Karpas-422 (cell line): Measurements from ENCODE around the gene REX1BD. TPM values are rescaled to one million over a fixed set of nuclear protein-coding genes. Genes with fewer than 3 reads are reported as not detected.
"Not testable (repeated sequence)": the region's sequence is repeated elsewhere in the genome, so short reads cannot be mapped to it uniquely, and the experiment has no call there.

Experiments used
- DNase-seq: peaks from one replicate; pipeline ENCODE4 v3.0.0-alpha.2; 2015
- H2AFZ ChIP-seq: fragments of 200-600 bp; sonication (generic); 2 replicates; pipeline ENCODE4 v1.6.1; 2014; ENCODE audit warnings: antibody characterized with exemption, low read length, mixed read lengths
- H3K27ac ChIP-seq: fragments of 200-600 bp; sonication (generic); 2 replicates; pipeline ENCODE4 v1.5.1; 2014; ENCODE audit warnings: mild to moderate bottlenecking, low read length, moderate library complexity
- H3K27me3 ChIP-seq: fragments of 200-600 bp; sonication (generic); 2 replicates; pipeline ENCODE4 v1.6.1; 2014; ENCODE audit warnings: low read length, mixed read lengths
- H3K36me3 ChIP-seq: fragments of 200-600 bp; sonication (generic); 2 replicates; pipeline ENCODE4 v1.6.1; 2014; ENCODE audit warnings: low read length, mixed read lengths; ENCODE audit not compliant: insufficient read depth
- H3K4me1 ChIP-seq: fragments of 200-600 bp; sonication (generic); 2 replicates; pipeline ENCODE4 v1.6.1; 2014; ENCODE audit warnings: mild to moderate bottlenecking, low read length, mixed read lengths
- H3K4me2 ChIP-seq: fragments of 200-600 bp; sonication (generic); 2 replicates; pipeline ENCODE4 v1.6.1; 2014; ENCODE audit warnings: low read length, low read depth, mild to moderate bottlenecking; ENCODE audit not compliant: poor library complexity, severe bottlenecking
- H3K4me3 ChIP-seq: fragments of 200-600 bp; sonication (generic); 2 replicates; pipeline ENCODE4 v1.5.1; 2014; ENCODE audit warnings: mild to moderate bottlenecking, antibody characterized with exemption, low read length, mixed read lengths
- H3K79me2 ChIP-seq: fragments of 200-600 bp; sonication (generic); 2 replicates; pipeline ENCODE4 v1.6.1; 2014; ENCODE audit warnings: mild to moderate bottlenecking, low read length, mixed read lengths
- H3K9ac ChIP-seq: fragments of 200-600 bp; sonication (generic); 2 replicates; pipeline ENCODE4 v1.6.0; 2014; ENCODE audit warnings: low read length
- H3K9me2 ChIP-seq: fragments of 200-600 bp; sonication (generic), shearing (Covaris generic); replicated peaks from 2 replicates; pipeline ENCODE4 v1.6.0; 2014; ENCODE audit warnings: mild to moderate bottlenecking, low read length, moderate library complexity; ENCODE audit not compliant: insufficient read depth
- H3K9me3 ChIP-seq: fragments of 300-700, 200-600 bp; sonication (generic); 2 replicates; pipeline ENCODE4 v1.6.1; 2014; ENCODE audit warnings: low read length, mixed read lengths
- H4K20me1 ChIP-seq: fragments of 200-600 bp; sonication (generic); 2 replicates; pipeline ENCODE4 v1.6.1; 2014; ENCODE audit warnings: mild to moderate bottlenecking, antibody characterized with exemption, low read length, low read depth; ENCODE audit not compliant: insufficient read depth
- total RNA-seq: library from RNA; depleted of rRNA; stranded (reverse); fragments of >200 nt; shearing (Covaris generic); gene quantifications from 2 replicates; pipeline ENCODE4 v1.2.3, GENCODE V29; 2014; ENCODE audit warnings: low replicate concordance; rRNA removed

REX1BD gene
- 45.7 and 76.8 TPM in 2 replicates for total RNA-seq

GRCh38 chr19:18588611-18589379, at the start of gene REX1BD:
Gene REX1BD, plus strand, starts transcription at chr19:18588798. Its CDS starts 4 bp downstream, at chr19:18588802.
- Histone ChIP-seq H3K36me3 (no peaks in the 10 kb centered on the region), H3K4me1 (peaks cover 37% of the 10 kb centered on the region), H3K9me3 (no peaks in the 10 kb centered on the region), H3K79me2 (no peaks in the 10 kb centered on the region), H4K20me1 (no peaks in the 10 kb centered on the region), H3K9me2 (no peaks in the 10 kb centered on the region), H3K4me3 (peak within 1 kb of the TSS; percentile 84), H3K27me3 (no peaks in the 10 kb centered on the region), H2AFZ (peak within 1 kb of the TSS; percentile 87), H3K9ac (peak within 1 kb of the TSS; percentile 90), H3K4me2 (peak within 1 kb of the TSS; percentile 96), H3K27ac (peak within 1 kb of the TSS; percentile 85)
- peak; percentile 97 for DNase-seq

GRCh38 chr19:18539372-18539771, 49.2 kb upstream of the REX1BD start:
- H3K36me3 ChIP-seq: peaks cover 10% of the 10 kb centered on the region; the same call in 1 of the 2 replicates
- H3K27me3 ChIP-seq: no peaks in the 10 kb centered on the region
- H4K20me1 ChIP-seq: no peaks in the 10 kb centered on the region
- no peak overlapping the region for H3K9ac ChIP-seq
- no peak overlapping the region for H3K4me3 ChIP-seq
- no peak overlapping the region for H2AFZ ChIP-seq
- peaks cover 15% of the 10 kb centered on the region for H3K4me1 ChIP-seq
- H3K9me3 ChIP-seq: no peaks in the 10 kb centered on the region
- no peak overlapping the region for H3K27ac ChIP-seq
- no peaks in the 10 kb centered on the region for H3K9me2 ChIP-seq
- DNase-seq: no peak
- H3K4me2 ChIP-seq: no peak overlapping the region
- peaks cover 18% of the 10 kb centered on the region for H3K79me2 ChIP-seq

GRCh38 chr19:18540200-18540599, 48.4 kb upstream of the REX1BD start:
- peaks cover 10% of the 10 kb centered on the region; the same call in 1 of the 2 replicates for H3K36me3 ChIP-seq
- not testable (repeated sequence) for DNase-seq, H3K4me2 ChIP-seq, H2AFZ ChIP-seq, H3K9me3 ChIP-seq, H3K9ac ChIP-seq, H3K27me3 ChIP-seq, H3K9me2 ChIP-seq, H3K4me3 ChIP-seq, H4K20me1 ChIP-seq, H3K27ac ChIP-seq
- H3K4me1 ChIP-seq: peaks cover 17% of the 10 kb centered on the region
- H3K79me2 ChIP-seq: peaks cover 18% of the 10 kb centered on the region

GRCh38 chr19:18541258-18541991, 47.2 kb upstream of the REX1BD start:
- H3K9me3 ChIP-seq: no peaks in the 10 kb centered on the region
- H3K4me3 ChIP-seq: no peak overlapping the region; the same call in 1 of the 2 replicates
- H2AFZ ChIP-seq: no peak overlapping the region
- H3K9me2 ChIP-seq: no peaks in the 10 kb centered on the region
- no peak overlapping the region; the same call in 1 of the 2 replicates for H3K27ac ChIP-seq
- peaks cover 18% of the 10 kb centered on the region for H3K79me2 ChIP-seq
- H4K20me1 ChIP-seq: no peaks in the 10 kb centered on the region
- no peaks in the 10 kb centered on the region for H3K27me3 ChIP-seq
- H3K4me1 ChIP-seq: peaks cover 17% of the 10 kb centered on the region
- H3K36me3 ChIP-seq: peaks cover 10% of the 10 kb centered on the region; the same call in 1 of the 2 replicates
- H3K4me2 ChIP-seq: peak overlapping the region; percentile 81
- no peak for DNase-seq
- H3K9ac ChIP-seq: no peak overlapping the region

GRCh38 chr19:18541992-18542940, 46.3 kb upstream of the REX1BD start:
- Histone ChIP-seq H3K9me3 (no peaks in the 10 kb centered on the region), H3K27ac (peak overlapping the region; percentile 46), H3K79me2 (peaks cover 18% of the 10 kb centered on the region), H2AFZ (no peak overlapping the region), H3K4me1 (peaks cover 17% of the 10 kb centered on the region), H3K9me2 (no peaks in the 10 kb centered on the region), H3K27me3 (no peaks in the 10 kb centered on the region), H3K36me3 (peaks cover 6% of the 10 kb centered on the region; the same call in 1 of the 2 replicates), H3K4me2 (peak overlapping the region; percentile 81), H3K4me3 (peak overlapping the region; percentile 77), H4K20me1 (no peaks in the 10 kb centered on the region), H3K9ac (peak overlapping the region; percentile 77)
- DNase-seq: peak; percentile 54

GRCh38 chr19:18542941-18543813, 45.4 kb upstream of the REX1BD start, which contains the start of gene FKBP8:
Gene FKBP8, minus strand, starts transcription at chr19:18543573. Its CDS starts 1,603 bp downstream, at chr19:18541970.
- H2AFZ ChIP-seq: peak within 1 kb of the TSS; percentile 75; the same call in 1 of the 2 replicates
- peaks cover 6% of the 10 kb centered on the region; the same call in 1 of the 2 replicates for H3K36me3 ChIP-seq

More at GRCh38 chr19:18542941-18543813, 45.4 kb upstream of the REX1BD start, which contains the start of gene FKBP8:
- Histone ChIP-seq H3K9ac (peak within 1 kb of the TSS; percentile 77), H3K9me2 (no peaks in the 10 kb centered on the region), H3K4me2 (peak within 1 kb of the TSS; percentile 81), H3K27me3 (no peaks in the 10 kb centered on the region), H3K27ac (peak within 1 kb of the TSS; percentile 46), H4K20me1 (no peaks in the 10 kb centered on the region), H3K79me2 (peaks cover 18% of the 10 kb centered on the region), H3K9me3 (no peaks in the 10 kb centered on the region), H3K4me3 (peak within 1 kb of the TSS; percentile 77), H3K4me1 (peaks cover 17% of the 10 kb centered on the region)
- DNase-seq: peak; percentile 96
